ENCODE data around the gene AKAP7.

Gene AKAP7

GRCh38 chr6:131231103-131231502 lies 95.8 kb downstream of the AKAP7 start:
- no peaks in the 10 kb centered on the region for H3K27me3 ChIP-seq
- TF ChIP-seq CTCF (IDR thresholded peaks at IDR 0.05; ENCODE audit: low read depth, low read length), result no peak
- DNase-seq, result no peak
- H3K36me3 ChIP-seq, result no peaks in the 10 kb centered on the region
- H3K4me3 ChIP-seq (ENCODE audit: low read depth, low read length), result no peak overlapping the region
- H3K9me3 ChIP-seq, result no peaks in the 10 kb centered on the region
- H3K4me1 ChIP-seq, result no peaks in the 10 kb centered on the region

- DNase-seq, result no peak
- TF ChIP-seq CTCF (IDR thresholded peaks at IDR 0.05; ENCODE audit: low read depth, low read length), result no peak
- Histone ChIP-seq H3K4me3 (ENCODE audit: low read depth, low read length) (no peak overlapping the region), H3K4me1 (no peaks in the 10 kb centered on the region), H3K36me3 (no peaks in the 10 kb centered on the region), H3K9me3 (no peaks in the 10 kb centered on the region), H3K27me3 (no peaks in the 10 kb centered on the region)
Measured at GRCh38 chr6:131231891-131232290, 96.6 kb downstream of the AKAP7 start.

GRCh38 chr6:131244942-131245341 lies 109.7 kb downstream of the AKAP7 start:
- Histone ChIP-seq H3K9me3 (no peaks in the 10 kb centered on the region), H3K4me3 (ENCODE audit: low read depth, low read length) (no peak overlapping the region), H3K4me1 (no peaks in the 10 kb centered on the region), H3K27me3 (no peaks in the 10 kb centered on the region), H3K36me3 (no peaks in the 10 kb centered on the region)
- TF ChIP-seq CTCF (IDR thresholded peaks at IDR 0.05; ENCODE audit: low read depth, low read length), result no peak
- no peak for DNase-seq

GRCh38 chr6:131250122-131250521 lies 114.9 kb downstream of the AKAP7 start:
- no peak for TF ChIP-seq CTCF (IDR thresholded peaks at IDR 0.05; ENCODE audit: low read depth, low read length)
- H3K4me1 ChIP-seq, result no peaks in the 10 kb centered on the region
- no peak overlapping the region for H3K4me3 ChIP-seq (ENCODE audit: low read depth, low read length)
- H3K27me3 ChIP-seq, result no peaks in the 10 kb centered on the region
- H3K36me3 ChIP-seq, result no peaks in the 10 kb centered on the region
- no peak for DNase-seq
- no peaks in the 10 kb centered on the region for H3K9me3 ChIP-seq

- Histone ChIP-seq H3K4me3 (ENCODE audit: low read depth, low read length) (no peak overlapping the region), H3K36me3 (no peaks in the 10 kb centered on the region), H3K27me3 (no peaks in the 10 kb centered on the region), H3K9me3 (no peaks in the 10 kb centered on the region), H3K4me1 (no peaks in the 10 kb centered on the region)
- DNase-seq, result no peak
- no peak for TF ChIP-seq CTCF (IDR thresholded peaks at IDR 0.05; ENCODE audit: low read depth, low read length)
Measured at GRCh38 chr6:131250936-131251335, 115.7 kb downstream of the AKAP7 start.

- H3K27me3 ChIP-seq, result no peaks in the 10 kb centered on the region
- TF ChIP-seq CTCF (IDR thresholded peaks at IDR 0.05; ENCODE audit: low read depth, low read length), result no peak
- H3K9me3 ChIP-seq, result no peaks in the 10 kb centered on the region
- no peak for DNase-seq
- H3K4me1 ChIP-seq, result no peaks in the 10 kb centered on the region
- no peak overlapping the region for H3K4me3 ChIP-seq (ENCODE audit: low read depth, low read length)
- no peaks in the 10 kb centered on the region for H3K36me3 ChIP-seq
Measured at GRCh38 chr6:131251590-131252199, 116.4 kb downstream of the AKAP7 start.

Data from BE2C (cell line).